ENCODE results near the gene PPY. TPM values are rescaled to one million over a fixed set of nuclear protein-coding genes. Genes with fewer than 3 reads are reported as not detected.
"Not testable (repeated sequence)": the region's sequence is repeated elsewhere in the genome, so short reads cannot be mapped to it uniquely, and the experiment has no call there.

The PPY gene
- total RNA-seq, 6 experiments from 2014 or later, result not detected

DNA sequence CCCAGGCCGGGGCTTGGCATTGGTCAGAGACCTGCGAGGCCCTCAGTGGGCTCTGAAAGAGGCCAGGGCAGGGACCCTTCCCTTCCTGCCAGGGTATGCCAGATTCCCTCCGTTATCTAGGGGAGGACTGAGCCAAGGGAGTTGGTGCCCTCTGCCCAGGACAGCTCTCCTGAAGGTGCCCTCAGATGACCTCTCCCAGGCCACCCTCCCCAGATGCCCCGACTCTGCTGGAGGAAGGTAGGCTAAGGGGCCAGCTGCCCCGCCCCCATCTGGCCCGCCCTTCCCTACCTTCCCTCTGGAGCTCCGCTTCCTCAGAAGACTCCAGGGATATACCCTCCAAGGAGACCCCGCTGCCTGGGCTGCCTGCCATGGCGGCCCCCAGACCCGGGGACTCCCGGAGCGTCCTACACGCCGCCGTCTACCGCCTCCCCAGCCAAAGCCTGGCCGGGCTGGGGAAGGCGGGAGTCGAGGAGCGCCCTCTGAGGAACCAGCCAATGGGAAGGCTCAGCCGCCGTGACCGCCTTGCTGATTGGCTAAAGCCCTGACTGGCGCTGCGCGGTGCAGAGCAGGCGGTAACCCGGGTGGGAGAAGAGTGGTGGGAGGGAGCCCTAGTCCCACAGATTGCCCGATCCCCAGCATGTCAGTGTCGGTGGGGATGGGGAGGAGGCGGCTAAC is 42.0 kb downstream of the PPY start:
- TF ChIP-seq, protein P1, sequence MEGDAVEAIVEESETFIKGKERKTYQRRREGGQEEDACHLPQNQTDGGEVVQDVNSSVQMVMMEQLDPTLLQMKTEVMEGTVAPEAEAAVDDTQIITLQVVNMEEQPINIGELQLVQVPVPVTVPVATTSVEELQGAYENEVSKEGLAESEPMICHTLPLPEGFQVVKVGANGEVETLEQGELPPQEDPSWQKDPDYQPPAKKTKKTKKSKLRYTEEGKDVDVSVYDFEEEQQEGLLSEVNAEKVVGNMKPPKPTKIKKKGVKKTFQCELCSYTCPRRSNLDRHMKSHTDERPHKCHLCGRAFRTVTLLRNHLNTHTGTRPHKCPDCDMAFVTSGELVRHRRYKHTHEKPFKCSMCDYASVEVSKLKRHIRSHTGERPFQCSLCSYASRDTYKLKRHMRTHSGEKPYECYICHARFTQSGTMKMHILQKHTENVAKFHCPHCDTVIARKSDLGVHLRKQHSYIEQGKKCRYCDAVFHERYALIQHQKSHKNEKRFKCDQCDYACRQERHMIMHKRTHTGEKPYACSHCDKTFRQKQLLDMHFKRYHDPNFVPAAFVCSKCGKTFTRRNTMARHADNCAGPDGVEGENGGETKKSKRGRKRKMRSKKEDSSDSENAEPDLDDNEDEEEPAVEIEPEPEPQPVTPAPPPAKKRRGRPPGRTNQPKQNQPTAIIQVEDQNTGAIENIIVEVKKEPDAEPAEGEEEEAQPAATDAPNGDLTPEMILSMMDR (IDR thresholded peaks at IDR 0.05), result no peak
- no peak overlapping the region for H3K27ac Mint-ChIP-seq
- H3K27me3 Mint-ChIP-seq (ENCODE audit: insufficient read depth), result peaks cover 50% of the 10 kb centered on the region
- no peaks in the 10 kb centered on the region for H3K36me3 Mint-ChIP-seq (ENCODE audit: low read depth)
- peak overlapping the region; percentile 76 for H3K4me3 Mint-ChIP-seq
- H3K4me1 Mint-ChIP-seq (ENCODE audit: low read depth), result peaks cover 10% of the 10 kb centered on the region; the same call in 1 of the 2 replicates
- H3K9me3 Mint-ChIP-seq, result no peaks in the 10 kb centered on the region
- peak; percentile 61 for DNase-seq

DNA sequence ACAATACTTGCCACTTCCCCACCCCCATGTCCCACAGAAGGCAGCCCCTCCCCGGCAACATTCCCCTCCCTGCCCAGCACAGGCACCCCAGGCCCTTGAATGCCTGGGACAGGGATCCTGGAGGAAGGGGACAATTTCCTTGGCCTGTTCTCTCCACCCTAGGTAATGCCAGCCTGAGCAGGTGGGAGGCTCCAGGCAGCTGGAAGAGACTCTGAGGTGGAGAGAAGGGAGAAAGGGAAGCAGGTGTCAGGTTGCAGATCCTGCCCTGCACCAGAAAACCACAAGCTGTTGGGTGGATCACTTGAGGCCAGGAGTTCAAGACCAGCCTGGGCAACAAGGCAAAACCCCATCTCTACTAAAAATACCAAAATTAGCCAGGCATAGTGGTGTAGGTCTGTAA is 43.8 kb downstream of the PPY start:
- H3K4me1 Mint-ChIP-seq (ENCODE audit: low read depth), result peaks cover 10% of the 10 kb centered on the region; the same call in 1 of the 2 replicates
- no peak overlapping the region for H3K4me3 Mint-ChIP-seq
- H3K36me3 Mint-ChIP-seq (ENCODE audit: low read depth), result no peaks in the 10 kb centered on the region
- no peak for DNase-seq
- peaks cover 47% of the 10 kb centered on the region for H3K27me3 Mint-ChIP-seq (ENCODE audit: insufficient read depth)
- TF ChIP-seq, protein P1 (IDR thresholded peaks at IDR 0.05), result no peak
- H3K9me3 Mint-ChIP-seq, result no peaks in the 10 kb centered on the region
- no peak overlapping the region for H3K27ac Mint-ChIP-seq

GRCh38 chr17:43897831-43898230 is 44.4 kb downstream of the PPY start:
- Mint-ChIP-seq H3K27ac (no peak overlapping the region), H3K4me1 (ENCODE audit: low read depth) (peaks cover 10% of the 10 kb centered on the region; the same call in 1 of the 2 replicates), H3K4me3 (no peak overlapping the region), H3K36me3 (ENCODE audit: low read depth) (no peaks in the 10 kb centered on the region), H3K27me3 (ENCODE audit: insufficient read depth) (peaks cover 43% of the 10 kb centered on the region), H3K9me3 (no peaks in the 10 kb centered on the region)
- no peak for DNase-seq
- TF ChIP-seq, protein P1 (IDR thresholded peaks at IDR 0.05), result no peak

- not testable (repeated sequence) for H3K4me1 Mint-ChIP-seq (ENCODE audit: low read depth)
These were observed 47.8 kb downstream of the PPY start for GRCh38 chr17:43894494-43894893.

DNA sequence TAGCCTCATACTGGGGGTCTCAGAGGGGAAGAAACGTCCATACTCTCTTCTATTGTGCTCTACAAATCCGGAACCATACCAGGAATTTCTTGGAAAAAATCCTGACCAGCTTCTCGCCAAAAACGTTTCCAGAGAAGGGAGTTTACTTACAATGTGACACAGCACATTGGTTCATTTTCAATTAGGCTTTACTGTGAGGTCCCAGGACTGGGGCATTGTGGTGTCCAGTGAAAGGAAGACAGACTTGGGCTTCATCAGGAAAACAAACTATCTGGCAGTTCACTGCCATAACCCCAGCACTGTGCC is 49.7 kb downstream of the PPY start:
- no peak overlapping the region for H3K27ac Mint-ChIP-seq
- DNase-seq, result no peak
- H3K4me3 Mint-ChIP-seq, result no peak overlapping the region
- peaks cover 47% of the 10 kb centered on the region for H3K27me3 Mint-ChIP-seq (ENCODE audit: insufficient read depth)
- H3K36me3 Mint-ChIP-seq (ENCODE audit: low read depth), result no peaks in the 10 kb centered on the region
- TF ChIP-seq, protein P1 (IDR thresholded peaks at IDR 0.05), result no peak
- no peaks in the 10 kb centered on the region for H3K9me3 Mint-ChIP-seq
- no peaks in the 10 kb centered on the region for H3K4me1 Mint-ChIP-seq (ENCODE audit: low read depth)

More at GRCh38 chr17:43894494-43894893, 47.8 kb downstream of the PPY start:
- peaks cover 42% of the 10 kb centered on the region for H3K27me3 Mint-ChIP-seq (ENCODE audit: insufficient read depth)
- H3K36me3 Mint-ChIP-seq (ENCODE audit: low read depth); H3K27ac Mint-ChIP-seq; H3K9me3 Mint-ChIP-seq; H3K4me3 Mint-ChIP-seq; DNase-seq: not testable (repeated sequence)

- Mint-ChIP-seq H3K9me3 (no peaks in the 10 kb centered on the region), H3K4me3 (no peak overlapping the region), H3K36me3 (ENCODE audit: low read depth) (no peaks in the 10 kb centered on the region), H3K27ac (no peak overlapping the region), H3K27me3 (ENCODE audit: insufficient read depth) (peaks cover 43% of the 10 kb centered on the region), H3K4me1 (ENCODE audit: low read depth) (no peaks in the 10 kb centered on the region)
- TF ChIP-seq, protein P1 (IDR thresholded peaks at IDR 0.05), result no peak
- DNase-seq, result no peak
These were observed 50.2 kb downstream of the PPY start for GRCh38 chr17:43891851-43892646.

All from HFFc6 (cell line).